NCI-H460 (cell line): ENCODE measurements around the gene NT5C. TPM values are rescaled to one million over a fixed set of nuclear protein-coding genes. Genes with fewer than 3 reads are reported as not detected.
"Not testable (repeated sequence)": the region's sequence is repeated elsewhere in the genome, so short reads cannot be mapped to it uniquely, and the experiment has no call there.

ENCODE experiments used
- DNase-seq: peaks from one replicate; pipeline ENCODE4 v3.0.0-alpha.2; 2016; ENCODE audit warnings: low read depth; ENCODE audit errors: extremely low read depth
- total RNA-seq: library from RNA; depleted of rRNA; stranded (reverse); fragments of >200 nt; shearing (Covaris generic); gene quantifications from 2 replicates; pipeline ENCODE4 v1.2.3, GENCODE V29; 2014

NT5C gene
- total RNA-seq, 1 experiment from 2014 or later, result 107 TPM

DNA sequence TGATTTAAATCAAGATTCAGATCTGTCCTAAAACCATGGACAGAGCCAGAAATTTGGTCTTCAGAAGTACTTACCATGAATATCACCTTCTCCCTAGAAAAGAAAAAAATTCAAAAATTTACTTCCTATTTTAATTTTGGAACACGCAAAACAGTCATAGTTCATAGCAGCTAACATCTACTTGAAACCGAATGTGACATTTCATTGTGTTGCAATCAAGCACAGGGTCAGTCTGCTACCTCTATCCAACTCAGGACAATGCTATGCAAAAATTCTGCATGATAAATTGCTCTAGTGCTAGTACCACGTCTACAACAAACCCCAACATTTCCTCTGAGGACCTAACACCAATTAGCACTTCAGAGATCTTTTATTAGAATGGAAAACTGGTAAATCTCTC, 15.1 kb upstream of the NT5C start:
- no peak for DNase-seq

DNA sequence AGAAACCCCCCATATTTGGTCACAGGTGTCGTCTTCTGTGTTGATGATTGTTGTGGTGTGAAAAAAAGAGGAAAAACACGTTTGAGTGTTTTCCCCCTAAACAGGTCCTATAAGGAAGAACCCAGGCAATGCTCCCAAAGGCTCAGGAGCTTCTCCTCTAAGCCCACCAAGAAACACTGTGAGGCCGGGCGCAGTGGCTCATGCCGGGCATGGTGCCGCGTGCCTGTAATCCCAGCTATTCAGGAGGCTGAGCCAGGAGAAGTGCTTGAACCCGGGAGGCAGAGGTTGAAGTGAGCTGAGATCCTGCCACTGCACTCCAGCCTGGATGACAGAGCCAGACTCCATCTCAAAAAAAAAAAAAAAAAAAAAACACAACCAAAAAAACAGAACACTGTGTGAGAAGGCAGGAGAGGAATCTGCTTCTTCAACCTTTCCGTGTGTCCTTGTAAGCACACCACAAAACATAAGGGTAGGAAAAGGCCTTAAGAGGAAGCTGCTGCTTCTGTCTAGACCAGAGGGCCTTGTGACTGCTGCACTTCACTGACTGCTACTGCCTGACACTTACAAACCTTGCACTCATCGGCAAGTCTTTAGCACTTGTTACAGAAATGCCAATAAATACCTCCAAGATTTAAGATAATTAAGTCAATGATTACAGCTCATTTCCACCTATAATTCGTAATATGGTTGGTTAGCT, 13.4 kb upstream of the NT5C start:
- DNase-seq, result no peak

DNA sequence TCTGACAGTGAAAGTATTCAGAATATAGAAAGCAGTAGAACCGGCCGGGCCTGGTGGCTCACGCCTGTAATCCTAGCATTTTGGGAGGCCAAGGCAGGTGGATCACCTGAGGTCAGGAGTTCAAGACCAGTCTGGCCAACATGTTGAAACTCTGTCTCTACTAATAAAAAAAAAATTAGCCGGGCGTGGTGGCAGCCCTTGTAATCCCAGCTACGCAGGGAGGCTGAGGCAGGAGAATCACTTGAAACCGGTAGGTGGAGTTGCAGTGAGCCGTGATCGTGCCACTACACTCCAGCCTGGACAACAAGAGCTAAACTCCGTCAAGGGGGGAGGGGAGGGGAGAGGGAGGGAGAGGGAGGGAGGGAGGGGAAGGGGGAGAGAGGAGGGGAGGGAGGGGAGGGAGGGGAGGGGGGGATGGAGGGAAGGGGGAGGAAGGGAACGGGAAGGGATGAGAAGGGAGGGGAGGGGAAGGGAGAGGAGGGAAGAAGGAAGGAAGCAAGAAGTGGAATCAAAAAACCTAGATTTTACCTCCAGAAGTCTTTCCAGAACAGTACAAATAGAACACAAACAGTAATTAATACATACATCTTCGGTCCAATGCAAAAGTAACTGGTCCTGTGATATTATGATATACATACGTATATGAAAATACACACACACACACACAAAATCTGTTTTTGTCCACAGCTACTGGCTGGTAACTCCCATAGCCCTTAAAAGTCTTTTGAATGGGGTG, 10.9 kb upstream of the NT5C start:
- no peak for DNase-seq

DNA sequence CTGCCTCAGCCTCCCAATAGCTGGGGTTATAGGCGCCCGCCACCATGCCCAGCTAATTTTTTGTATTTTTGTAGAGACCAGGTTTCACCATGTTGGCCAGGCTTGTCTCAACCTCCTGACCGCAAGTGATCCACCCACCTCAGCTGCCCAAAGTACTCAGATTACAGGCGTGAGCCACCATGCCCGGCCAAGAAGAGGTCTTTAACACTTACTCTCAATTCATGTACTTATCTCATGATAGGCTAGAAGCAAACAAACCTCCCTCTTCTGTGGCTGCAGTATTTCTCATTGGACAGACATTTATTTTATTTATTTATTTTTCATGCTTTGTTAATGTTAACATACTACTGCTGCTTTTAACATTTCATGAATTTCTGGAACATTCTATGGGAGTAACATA, 7.0 kb upstream of the NT5C start:
- DNase-seq, result no peak

DNA sequence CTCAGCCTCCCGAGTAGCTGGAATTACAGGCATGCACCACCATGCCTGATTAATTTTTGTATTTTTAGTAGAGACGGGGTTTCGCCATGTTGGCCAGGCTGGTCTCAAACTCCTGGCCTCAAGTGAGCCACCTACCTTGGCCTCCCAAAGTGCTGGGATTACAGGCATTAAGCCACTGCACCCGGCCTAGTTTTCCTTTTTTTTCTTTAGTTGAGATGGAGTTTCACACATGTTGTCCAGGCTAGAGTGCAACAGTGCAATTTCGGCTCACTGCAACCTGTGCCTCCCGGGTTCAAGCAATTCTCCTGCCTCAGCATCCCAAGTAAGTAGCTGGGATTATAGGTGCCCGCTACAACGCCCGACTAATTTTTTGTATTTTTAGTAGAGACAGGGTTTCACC, 6.2 kb upstream of the NT5C start:
- DNase-seq, result not testable (repeated sequence)

DNA sequence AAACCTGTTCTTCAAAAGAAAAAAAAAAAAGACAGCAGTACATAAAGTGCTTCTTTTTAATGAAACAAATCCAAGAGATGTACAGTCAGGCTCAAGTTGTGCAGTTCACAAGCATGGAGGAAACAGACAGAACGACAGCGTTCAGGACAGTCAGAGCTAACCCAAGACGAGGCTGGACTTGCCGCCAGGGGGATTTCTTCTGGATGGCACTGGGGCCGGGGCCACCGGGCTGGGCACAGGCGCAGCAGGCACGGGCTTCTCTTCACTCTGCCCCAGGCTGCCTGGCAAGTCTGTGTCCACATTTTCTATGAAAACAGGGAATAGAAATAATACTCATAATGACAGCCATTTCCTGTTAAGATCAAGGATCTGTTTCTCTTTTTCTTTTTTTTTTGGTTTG, 4.4 kb upstream of the NT5C start:
- DNase-seq, result no peak

DNA sequence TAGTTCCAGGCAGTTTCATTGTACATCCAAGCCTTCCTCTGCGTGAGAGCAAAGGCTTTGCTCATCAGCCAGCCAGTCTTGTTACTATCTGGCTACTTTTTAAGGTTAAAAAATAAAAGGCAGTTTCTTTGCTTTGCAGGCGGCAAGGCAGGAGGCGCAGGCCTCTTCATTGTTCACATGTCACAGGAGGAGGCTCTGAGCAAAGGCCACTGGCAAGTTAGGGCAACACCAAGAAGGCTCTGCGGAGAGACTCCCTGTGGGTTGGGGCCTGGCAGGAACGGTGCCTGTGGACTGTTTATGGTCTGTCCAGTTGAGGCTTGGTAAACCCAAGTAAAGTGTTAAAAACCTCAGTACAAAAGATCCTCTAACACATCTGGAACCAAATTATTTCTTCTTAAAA, 3.9 kb upstream of the NT5C start:
- no peak for DNase-seq

DNA sequence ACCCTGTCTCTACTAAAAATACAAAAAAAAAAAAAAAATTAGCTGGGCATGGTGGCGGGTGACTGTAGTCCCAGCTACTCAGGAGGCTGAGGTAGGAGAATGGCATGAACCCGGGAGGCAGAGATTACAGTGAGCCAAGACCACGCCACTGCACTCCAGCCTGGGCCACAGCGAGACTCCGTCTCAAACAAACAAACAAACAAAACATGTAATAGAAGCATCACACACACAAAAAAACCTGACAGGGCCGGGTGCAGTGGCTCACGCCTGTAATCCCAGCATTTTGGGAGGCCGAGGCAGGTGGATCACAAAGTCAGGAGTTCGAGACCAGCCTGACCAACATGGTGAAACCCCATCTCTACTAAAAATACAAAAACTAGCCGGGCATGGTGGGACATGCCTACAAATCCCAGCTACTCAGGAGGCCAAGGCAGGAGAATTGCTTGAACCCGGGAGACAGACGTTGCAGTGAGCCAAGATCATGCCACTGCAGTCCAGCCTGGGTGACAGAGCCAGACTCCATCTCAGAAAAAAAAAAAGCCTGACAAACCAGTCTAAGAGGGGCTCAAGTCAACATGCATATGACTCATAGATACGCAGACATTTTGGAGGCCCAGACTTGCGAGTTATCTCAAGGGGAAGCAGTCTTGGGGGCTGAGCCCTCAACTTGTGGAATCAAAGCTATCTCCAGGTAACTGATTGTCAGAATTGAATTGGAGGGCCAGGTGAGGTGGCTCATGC, 2.2 kb upstream of the NT5C start:
- not testable (repeated sequence) for DNase-seq

DNA sequence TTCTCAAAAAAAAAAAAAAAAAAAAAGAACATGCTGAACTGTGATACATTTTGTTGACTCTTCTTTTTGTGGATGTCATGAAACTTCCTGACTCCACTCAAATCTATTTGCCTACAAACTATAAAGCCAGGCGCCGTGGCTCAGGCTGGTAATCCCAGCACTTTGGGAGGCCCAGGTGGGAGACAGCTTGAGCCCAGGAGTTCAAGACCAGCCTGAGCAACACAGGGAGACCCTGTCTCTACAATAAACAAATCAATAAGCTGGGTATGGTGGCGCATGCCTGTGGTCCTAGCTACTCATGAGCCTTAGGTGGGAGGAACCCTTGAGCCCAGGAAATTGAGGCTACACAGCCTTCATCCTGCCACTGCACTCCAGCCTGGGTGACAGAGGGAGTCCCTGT, 1.5 kb upstream of the NT5C start:
- no peak for DNase-seq

DNA sequence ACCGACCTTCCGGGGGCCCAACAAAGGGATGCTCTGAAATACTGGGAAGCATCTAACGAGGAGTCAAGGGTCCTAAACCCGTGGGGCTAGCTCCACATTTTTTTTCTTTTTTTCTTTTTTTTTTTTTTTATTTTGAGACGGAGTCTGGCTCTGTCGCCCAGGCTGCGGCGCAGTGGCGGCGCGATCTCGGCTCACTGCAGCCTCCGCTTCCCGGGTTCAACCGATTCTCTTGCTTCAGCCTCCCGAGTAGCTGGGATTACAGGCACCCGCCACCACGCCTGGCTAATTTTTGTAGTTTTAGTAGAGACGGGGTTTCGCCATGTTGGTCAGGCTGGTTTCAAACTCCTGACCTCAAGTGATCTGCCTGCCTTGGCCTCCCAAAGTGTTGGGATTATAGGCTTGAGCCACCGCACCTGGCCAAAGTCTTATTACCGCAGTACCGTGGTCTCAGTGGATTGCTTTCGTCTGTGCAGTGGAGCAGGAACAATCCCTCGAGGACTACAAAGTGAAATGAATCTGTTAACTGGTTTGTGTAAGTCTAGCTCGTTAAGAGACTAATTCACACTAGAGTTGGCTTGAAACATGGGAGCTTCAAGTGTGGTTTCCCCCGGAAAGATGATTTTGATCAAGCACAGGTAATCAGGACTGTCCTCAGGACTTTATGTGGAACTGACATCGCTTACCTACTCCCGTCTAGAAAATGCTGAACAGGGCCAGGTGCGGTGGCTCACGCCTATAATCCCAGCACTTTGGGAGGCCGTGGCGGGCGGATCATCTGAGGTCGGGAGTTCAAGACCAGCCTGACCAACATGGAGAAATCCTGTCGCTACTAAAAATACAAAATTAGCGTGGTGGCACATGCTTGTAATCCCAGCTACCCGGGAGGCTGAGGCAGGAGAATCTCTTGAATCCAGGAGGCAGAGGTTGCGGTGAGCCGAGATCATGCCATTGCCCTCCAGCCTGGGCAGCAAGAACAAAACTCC, 767 bp upstream of the NT5C start:
- DNase-seq, result not testable (repeated sequence)

DNA sequence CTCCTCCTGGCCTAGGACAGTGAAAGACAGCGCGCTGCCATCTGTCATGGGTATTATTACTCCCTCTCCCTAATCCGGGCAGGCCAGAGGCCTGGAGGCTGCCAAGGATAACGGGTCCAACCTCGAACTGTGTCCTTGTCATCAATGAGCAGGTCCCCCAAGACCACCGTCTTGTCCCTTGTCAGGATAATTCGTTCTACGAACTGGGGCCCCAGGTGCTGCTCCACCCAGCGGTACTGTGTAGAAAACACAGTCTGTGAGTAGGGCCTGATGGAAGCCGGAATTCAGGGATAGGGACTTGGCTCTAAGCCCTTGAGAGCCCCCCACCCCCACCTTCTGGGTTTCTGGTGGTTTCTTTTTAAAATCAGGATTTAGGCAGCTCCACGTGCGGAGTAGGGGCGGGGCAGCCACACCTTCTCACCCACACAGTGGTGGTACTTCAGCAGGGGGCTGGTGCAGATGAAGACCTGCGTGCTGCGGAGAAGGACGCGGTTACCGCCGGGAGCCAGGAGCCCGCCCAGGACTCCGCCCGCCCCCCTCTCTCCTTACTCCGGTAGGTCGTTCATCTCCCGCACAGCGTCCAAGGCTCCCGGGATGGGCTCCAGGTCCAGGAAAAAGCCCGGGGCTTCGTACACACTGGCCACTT, 787 bp downstream of the NT5C start:
- peak; percentile 72 for DNase-seq

DNA sequence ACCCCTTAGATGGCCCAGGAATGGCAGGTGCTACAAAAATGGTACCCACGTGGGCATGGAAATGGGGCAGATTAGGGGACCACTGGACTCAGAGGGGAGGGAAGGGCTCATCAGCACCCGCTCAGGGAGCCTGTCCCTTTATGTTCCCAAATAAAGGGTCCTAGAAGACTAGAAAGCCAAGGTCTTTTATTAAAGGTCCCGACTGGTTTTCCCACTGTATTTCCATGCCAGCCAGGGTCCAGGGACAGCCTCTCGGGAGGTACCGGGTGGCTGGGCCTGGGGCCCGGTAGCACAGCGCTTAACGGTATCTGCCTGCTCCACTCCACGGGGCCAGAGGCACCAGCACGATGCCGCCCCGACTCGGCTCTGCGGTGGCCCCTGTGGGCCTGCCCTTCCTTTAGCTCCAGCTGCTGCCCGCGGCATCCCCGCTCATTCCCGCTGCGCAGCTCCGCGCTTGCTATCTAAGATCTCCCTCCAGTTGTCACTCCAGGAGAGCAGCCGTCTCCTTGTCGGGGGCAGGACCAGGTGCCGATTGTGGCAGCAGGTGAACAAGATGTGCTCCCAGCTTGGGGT, 1.4 kb downstream of the NT5C start:
- DNase-seq, result no peak

DNA sequence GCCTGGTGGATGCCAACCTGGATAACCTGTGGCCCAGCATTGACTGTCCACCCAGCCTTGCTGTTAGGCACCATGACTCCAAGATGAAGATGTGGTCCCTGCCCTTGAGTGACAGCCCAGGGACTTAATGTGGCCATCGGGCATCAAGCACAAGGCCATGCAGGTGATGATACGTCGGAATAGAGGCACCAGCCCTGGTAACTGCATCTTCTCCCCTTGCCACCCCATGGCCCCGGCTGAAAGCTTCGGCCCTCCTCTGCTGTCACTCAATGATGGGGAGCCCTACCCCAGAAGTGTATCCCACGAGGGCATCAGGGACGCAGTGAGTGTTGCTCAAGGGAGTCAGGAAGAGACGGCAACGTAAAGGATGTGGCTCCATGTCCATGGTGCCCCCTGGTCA, 2.0 kb downstream of the NT5C start:
- no peak for DNase-seq

DNA sequence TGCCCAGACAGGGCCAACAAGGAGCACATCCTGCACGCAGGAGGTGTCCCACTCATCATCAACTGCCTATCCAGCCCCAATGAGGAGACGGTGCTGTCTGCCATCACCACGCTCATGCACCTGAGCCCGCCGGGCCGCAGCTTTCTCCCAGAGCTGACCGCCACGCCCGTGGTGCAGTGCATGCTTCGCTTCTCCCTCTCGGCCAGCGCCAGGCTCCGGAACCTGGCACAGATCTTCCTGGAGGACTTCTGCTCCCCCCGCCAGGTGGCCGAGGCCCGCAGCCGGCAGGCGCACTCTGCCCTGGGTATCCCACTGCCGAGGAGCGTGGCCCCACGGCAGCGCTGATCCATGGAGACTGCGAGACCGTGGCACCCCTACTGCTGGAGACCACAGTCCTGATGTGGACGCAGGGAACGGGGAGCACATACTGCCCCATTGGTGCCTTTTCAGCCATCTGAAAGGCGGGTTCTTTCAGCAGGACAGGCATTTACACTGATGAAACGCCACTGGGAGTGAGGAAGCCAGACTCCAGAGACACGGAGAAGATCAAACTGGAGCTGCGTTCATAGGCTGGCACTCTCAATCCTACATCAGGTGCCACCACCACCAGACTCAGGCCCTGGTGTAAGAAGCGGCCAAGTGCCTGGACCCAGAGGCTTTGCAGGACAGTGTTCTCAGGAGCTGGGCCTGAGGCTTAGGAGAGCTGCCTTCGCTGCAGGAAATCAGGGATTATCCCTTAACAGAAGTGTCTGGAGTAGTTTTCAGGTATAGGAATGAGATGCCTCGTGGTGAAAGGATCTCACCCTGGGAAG, 2.6 kb downstream of the NT5C start:
- DNase-seq, result no peak

DNA sequence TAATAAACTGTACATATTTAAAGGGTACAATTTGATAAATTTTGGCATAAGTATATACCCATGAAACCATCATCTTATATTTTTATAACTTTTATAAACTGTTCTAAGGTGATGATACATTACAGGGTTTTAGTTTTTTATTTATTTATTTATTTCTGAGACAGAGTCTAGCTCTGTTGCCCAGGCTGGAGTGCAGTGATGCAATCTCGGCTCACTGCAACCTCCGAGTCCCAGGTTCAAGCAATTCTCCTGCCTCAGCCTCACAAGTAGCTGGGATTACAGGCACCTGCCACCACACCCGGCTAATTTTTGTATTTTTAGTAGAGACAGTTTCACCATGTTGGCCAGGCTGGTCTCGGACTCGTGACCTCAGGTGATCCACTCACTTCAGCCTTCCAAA, 3.6 kb downstream of the NT5C start:
- not testable (repeated sequence) for DNase-seq

DNA sequence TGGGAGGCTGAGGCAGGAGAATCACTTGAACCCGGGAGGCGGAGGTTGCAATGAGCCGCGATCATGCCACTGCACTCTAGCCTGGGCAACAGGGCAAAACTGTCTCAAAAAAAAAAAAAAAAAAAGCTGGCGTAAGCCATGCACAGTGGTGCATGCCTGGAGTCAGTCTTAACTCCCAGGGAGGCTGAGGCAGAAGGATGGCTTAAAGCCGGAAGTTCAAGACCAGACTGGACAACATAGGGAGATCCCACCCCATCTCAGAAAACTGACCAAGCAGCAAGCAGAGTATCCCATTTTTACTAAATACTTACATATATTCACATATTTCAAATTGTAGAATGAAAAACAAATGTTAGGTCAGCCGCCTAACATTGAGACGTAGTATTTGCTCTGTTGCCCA, 4.6 kb downstream of the NT5C start:
- no peak for DNase-seq

DNA sequence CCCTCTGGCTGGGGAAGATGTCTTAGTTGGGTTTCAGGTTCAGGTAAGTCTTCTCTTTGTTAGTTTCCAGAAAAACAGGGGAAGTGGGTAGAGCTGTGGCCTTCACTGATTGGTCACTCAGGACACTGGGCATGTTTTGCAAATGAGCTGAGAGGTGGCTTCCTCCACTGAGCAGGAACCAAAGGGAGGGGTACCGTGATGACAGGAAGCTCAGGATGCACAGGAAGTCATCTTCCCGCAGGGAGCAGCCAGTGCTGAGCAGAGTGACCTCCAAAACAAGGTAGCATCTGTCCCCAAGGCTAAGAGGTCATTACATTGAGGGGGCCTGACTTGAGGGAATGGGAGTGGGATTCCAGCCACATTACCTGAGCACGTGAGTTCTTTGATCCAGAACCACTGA, 5.6 kb downstream of the NT5C start:
- no peak for DNase-seq

DNA sequence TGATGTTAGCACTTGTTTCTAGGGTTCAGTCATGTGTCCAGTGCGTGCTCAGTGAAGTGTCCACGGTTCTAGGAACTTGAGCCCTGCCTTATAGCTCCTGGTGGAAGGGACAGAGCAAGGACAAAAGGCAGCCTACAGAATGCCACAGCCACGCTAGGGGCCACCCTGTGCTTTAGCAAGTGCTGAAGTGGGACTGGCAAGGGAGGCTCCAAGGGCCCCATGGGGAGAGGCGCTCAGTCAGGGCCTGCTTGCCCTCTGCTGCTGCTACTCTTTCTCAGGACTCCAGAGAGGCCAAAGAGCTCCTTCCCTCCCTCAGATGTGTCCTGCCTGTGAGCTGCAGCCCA, 6.8 kb downstream of the NT5C start:
- DNase-seq, result no peak
